ENCODE data around the gene CDC37. TPM values are rescaled to one million over a fixed set of nuclear protein-coding genes. Genes with fewer than 3 reads are reported as not detected.

CDC37 gene
- polyA plus RNA-seq, 1 donor (not counting 4 experiments of a cell fraction or from before 2014, with no cell fraction given), result 376 TPM

GRCh38 chr19:10421240-10422045, 18.1 kb upstream of the CDC37 start:
- Histone ChIP-seq H3K79me2 (ENCODE audit: control insufficient read depth, insufficient read depth, low read length) (no peaks in the 10 kb centered on the region), H3K4me3 (ENCODE audit: control insufficient read depth in 2 of 3, extremely low read depth in 1 of 3, insufficient read depth in 2 of 3, low read depth in 1 of 3, low read length in 3 of 3) (no peak overlapping the region), H3K36me3 (ENCODE audit: control insufficient read depth in 2 of 2, extremely low read depth in 1 of 2, insufficient read depth in 2 of 2, low read length in 2 of 2) (no peaks in the 10 kb centered on the region), H3K27me3 (ENCODE audit: control insufficient read depth, extremely low read depth, insufficient read depth, low read length) (peaks cover 86% of the 10 kb centered on the region), H2AFZ (ENCODE audit: control insufficient read depth, low read length) (no peak overlapping the region), H3K4me1 (ENCODE audit: control insufficient read depth, extremely low read depth, insufficient read depth, low read length) (peaks cover 37% of the 10 kb centered on the region), H4K20me1 (ENCODE audit: control insufficient read depth, extremely low read depth, insufficient read depth, low read length) (no peaks in the 10 kb centered on the region), H3K4me2 (ENCODE audit: control insufficient read depth, extremely low read depth, insufficient read depth, low read depth, low read length) (no peak overlapping the region), H3K27ac (ENCODE audit: control insufficient read depth, insufficient read depth, low read length) (no peak overlapping the region), H3K9ac (ENCODE audit: control insufficient read depth, extremely low read depth, insufficient read depth, low read length) (no peak overlapping the region), H3K9me3 (ENCODE audit: control insufficient read depth, low read depth, low read length) (no peaks in the 10 kb centered on the region), H3K9me1 (ENCODE audit: control insufficient read depth, extremely low read depth, insufficient read depth, low read length) (no peaks in the 10 kb centered on the region)
- no peak for FAIRE-seq
- DNase-seq (ENCODE audit: low read depth, low spot score), result no peak
- peak; percentile 46 for TF ChIP-seq EZH2 (IDR thresholded peaks at IDR 0.05; ENCODE audit: low read length)
- TF ChIP-seq, protein P1, sequence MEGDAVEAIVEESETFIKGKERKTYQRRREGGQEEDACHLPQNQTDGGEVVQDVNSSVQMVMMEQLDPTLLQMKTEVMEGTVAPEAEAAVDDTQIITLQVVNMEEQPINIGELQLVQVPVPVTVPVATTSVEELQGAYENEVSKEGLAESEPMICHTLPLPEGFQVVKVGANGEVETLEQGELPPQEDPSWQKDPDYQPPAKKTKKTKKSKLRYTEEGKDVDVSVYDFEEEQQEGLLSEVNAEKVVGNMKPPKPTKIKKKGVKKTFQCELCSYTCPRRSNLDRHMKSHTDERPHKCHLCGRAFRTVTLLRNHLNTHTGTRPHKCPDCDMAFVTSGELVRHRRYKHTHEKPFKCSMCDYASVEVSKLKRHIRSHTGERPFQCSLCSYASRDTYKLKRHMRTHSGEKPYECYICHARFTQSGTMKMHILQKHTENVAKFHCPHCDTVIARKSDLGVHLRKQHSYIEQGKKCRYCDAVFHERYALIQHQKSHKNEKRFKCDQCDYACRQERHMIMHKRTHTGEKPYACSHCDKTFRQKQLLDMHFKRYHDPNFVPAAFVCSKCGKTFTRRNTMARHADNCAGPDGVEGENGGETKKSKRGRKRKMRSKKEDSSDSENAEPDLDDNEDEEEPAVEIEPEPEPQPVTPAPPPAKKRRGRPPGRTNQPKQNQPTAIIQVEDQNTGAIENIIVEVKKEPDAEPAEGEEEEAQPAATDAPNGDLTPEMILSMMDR (optimal IDR thresholded peaks at IDR 0.05 in 1 of 3, IDR thresholded peaks at IDR 0.05 in 1 of 3, conservative IDR thresholded peaks at IDR 0.05 in 1 of 3; ENCODE audit: extremely low read depth in 1 of 3, insufficient read depth in 2 of 3, low read length in 3 of 3), result no peak
- dilution Hi-C loops (cut with MboI; ENCODE audit: extremely low pct_ligation_motif_present, low sequenced_read_pairs), result no loop called here

DNA sequence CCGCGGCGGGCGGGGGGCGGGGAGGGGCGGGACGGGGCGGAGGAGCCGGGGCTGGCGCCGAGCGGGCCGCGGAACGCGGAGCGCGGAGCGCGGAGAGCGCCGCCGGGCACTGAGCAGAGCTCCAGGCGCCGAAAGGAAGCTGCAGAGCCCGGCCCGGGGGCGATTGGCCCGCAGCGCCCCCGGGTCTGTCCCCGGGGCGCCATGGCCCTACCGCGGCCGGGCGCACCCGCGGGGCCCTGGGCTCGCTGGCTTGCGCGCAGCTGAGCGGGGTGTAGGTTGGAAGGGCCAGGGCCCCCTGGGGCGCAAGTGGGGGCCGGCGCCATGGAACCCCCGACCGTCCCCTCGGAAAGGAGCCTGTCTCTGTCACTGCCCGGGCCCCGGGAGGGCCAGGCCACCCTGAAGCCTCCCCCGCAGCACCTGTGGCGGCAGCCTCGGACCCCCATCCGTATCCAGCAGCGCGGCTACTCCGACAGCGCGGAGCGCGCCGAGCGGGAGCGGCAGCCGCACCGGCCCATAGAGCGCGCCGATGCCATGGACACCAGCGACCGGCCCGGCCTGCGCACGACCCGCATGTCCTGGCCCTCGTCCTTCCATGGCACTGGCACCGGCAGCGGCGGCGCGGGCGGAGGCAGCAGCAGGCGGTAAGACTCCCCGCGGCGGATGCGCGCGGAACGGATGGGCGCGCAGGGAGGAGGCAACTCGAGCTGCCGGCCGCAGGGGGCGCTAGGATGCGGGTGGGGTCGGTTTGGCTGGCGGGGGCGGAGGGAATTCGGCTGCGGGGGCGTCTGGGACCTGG, 17.3 kb upstream of the CDC37 start, which contains the start of gene PDE4A:
Gene PDE4A, plus strand, starts transcription at position 95 of the 796 bp plus-strand sequence. Its CDS starts 227 bp downstream, at position 322.
- H3K4me2 ChIP-seq (ENCODE audit: control insufficient read depth, extremely low read depth, insufficient read depth, low read depth, low read length), result peak within 1 kb of the TSS; percentile 85
- no peaks in the 10 kb centered on the region for H3K36me3 ChIP-seq (ENCODE audit: control insufficient read depth in 2 of 2, extremely low read depth in 1 of 2, insufficient read depth in 2 of 2, low read length in 2 of 2)
- peaks cover 86% of the 10 kb centered on the region for H3K27me3 ChIP-seq (ENCODE audit: control insufficient read depth, extremely low read depth, insufficient read depth, low read length)
- peak within 1 kb of the TSS; percentile 15 for H3K9ac ChIP-seq (ENCODE audit: control insufficient read depth, extremely low read depth, insufficient read depth, low read length)
- no peak within 1 kb of the TSS for H3K27ac ChIP-seq (ENCODE audit: control insufficient read depth, insufficient read depth, low read length)
- dilution Hi-C loops (cut with MboI; ENCODE audit: extremely low pct_ligation_motif_present, low sequenced_read_pairs), result no loop called here
- no peaks in the 10 kb centered on the region for H3K9me1 ChIP-seq (ENCODE audit: control insufficient read depth, extremely low read depth, insufficient read depth, low read length)
- FAIRE-seq, result no peak
- peak within 1 kb of the TSS; percentile 29 to 56 (median 30) for H3K4me3 ChIP-seq (ENCODE audit: control insufficient read depth in 2 of 3, extremely low read depth in 1 of 3, insufficient read depth in 2 of 3, low read depth in 1 of 3, low read length in 3 of 3)
- no peaks in the 10 kb centered on the region for H4K20me1 ChIP-seq (ENCODE audit: control insufficient read depth, extremely low read depth, insufficient read depth, low read length)
- H3K79me2 ChIP-seq (ENCODE audit: control insufficient read depth, insufficient read depth, low read length), result no peaks in the 10 kb centered on the region
- no peaks in the 10 kb centered on the region for H3K9me3 ChIP-seq (ENCODE audit: control insufficient read depth, low read depth, low read length)
- H3K4me1 ChIP-seq (ENCODE audit: control insufficient read depth, extremely low read depth, insufficient read depth, low read length), result peaks cover 42% of the 10 kb centered on the region
- TF ChIP-seq, protein P1 (optimal IDR thresholded peaks at IDR 0.05 in 1 of 3, IDR thresholded peaks at IDR 0.05 in 1 of 3, conservative IDR thresholded peaks at IDR 0.05 in 1 of 3; ENCODE audit: extremely low read depth in 1 of 3, insufficient read depth in 2 of 3, low read length in 3 of 3), result peak in 2 of 3 experiments; percentile 64 to 74
- TF ChIP-seq EZH2 (IDR thresholded peaks at IDR 0.05; ENCODE audit: low read length), result peak; percentile 93
- no peak for DNase-seq (ENCODE audit: low read depth, low spot score)
- H2AFZ ChIP-seq (ENCODE audit: control insufficient read depth, low read length), result peak within 1 kb of the TSS; percentile 47
